HG03469 (cell line): ENCODE data around the gene RBM6.

Experiments used
- ATAC-seq: cut with Tn5 transposase; IDR thresholded peaks from one replicate; pipeline ENCODE4 v1.9.1; 2021; ENCODE audit warnings: mild to moderate bottlenecking, moderate library complexity, moderate number of reproducible peaks; ENCODE audit not compliant: unreplicated experiment

The RBM6 gene

DNA sequence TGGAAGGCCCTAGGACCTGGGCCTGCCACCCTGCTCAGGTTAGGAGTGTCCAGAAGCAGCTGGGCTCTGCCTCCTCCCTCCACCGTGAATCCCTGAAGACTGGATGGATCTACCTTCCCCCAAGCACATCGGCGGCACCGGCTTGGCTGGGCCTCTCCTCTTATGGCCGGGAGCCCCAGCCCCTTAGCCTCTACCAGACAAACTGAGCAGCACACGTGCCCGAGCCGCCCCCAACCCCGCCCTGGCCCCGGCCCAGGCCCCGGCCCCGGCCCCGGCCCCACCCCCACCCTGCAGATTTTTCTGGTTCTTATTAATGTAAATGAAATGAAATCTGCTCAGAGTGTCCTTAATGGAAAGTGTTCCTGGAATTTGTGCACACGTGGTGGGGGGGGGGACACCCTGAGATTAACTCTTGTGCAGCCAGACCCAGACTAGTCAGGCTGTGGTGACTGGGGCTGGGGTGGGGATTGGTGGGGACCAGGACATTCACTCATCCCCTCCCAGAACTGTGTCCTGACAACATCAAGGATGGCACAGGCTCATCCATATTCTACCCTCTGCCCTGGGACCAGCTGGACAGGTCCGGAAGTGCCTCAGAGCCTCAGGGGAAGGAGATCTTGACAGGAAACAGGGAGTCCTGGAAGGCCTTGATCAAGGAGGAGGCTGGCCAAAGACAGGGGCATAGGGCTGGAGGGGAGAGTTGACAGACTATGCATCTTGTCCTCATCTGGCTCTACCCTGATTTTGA is 184.3 kb downstream of the RBM6 start:
- ATAC-seq, result no peak

DNA sequence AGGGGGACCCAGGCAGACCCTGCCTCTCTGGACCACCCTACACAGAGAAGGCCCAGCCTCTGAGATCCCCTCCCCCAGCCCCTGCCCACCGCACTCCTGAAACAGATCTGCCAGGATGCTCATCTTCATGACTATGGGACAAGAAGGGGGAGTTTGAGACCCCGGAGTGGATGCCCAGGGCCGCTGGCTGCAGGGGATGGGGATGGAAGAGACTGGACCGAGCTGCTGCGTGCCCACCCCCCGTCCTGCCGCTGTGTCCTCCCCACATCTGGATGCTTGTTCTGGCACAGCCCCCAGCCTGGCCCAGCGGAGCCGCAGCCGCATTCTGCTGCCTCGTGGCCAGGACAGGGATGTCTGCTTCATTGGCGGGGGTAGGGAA is 184.8 kb downstream of the RBM6 start:
- ATAC-seq, result no peak

DNA sequence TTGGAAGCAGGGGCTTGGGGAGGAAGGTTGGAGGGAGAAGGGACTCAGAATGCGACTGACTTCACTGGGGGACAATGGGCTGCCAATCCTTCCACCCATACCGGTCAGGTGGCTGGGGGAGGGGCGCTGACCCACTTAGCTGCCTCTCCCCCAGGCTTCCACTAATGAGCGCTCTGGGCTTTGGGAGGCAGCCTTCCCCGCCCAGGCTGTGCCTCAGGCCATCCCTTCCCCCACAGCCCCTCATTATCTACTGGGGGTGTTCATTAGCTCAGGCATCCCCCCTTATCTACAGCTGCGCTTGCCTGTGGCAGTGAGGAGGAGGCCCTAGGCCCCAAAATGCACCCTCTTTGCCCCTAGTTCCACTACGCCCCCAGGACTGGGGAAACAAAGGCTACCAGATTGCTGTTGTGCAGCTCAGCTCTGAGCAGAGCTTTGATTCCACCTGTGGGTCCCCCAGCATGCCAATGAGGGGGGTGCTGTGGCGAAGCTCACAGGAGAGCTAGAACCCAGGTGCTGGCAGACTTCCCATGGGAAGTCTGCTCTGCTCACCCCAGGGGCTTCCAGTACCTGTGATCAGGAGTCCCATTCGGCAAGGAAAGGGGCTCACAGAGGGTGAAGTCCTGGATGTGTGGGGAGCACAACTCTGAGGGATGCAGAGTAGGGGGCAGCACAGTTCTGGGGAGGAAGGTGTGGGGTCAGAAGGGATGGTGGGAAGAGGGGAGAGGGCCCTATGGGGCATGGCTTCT is 185.8 kb downstream of the RBM6 start:
- no peak for ATAC-seq

DNA sequence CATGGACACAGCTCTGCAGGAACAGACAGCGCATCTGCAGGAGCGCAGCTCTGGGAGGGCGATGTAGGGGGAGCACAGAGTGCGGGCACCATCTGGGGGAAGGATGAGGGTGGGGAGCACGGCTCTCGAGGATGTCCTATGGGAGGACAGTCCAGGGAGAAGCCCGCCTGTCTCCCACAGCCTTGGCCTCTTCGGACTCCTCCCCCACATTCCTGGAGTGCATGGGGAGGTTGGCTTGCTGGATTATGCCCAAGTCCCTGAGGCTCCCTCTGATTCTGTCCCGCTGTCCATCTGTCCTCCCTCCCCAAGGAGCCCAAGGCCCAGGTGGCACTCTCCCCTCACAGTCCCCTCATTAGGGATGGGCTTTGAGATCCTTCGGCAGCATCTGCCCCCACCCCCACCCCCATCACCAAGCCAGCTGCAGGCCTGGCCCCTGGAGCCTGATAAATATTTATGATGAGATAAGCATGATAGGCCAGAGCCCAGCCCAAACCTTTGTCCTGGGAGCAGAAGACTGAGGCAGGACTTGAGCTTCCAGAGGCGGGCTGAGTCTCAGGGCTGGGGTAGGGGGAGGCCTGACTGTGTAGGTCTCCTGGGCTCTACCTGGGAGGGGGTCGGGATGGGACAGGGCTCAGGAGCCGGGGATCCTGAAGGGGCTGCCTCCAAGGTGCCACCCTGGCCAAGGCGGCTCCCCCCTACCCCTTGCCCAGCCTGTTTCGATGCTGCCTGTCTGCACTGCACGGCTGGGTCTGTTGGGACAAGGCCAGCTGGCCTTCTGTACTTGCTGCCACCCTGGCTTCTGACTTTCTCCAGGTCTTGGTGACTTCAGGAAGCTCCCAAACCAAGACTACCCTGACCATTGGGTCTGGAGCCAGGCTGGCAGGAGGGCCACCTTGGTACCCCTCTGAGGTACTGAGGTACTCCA is 186.6 kb downstream of the RBM6 start:
- no peak for ATAC-seq
